ENCODE data around the gene AUNIP. TPM values are rescaled to one million over a fixed set of nuclear protein-coding genes. Genes with fewer than 3 reads are reported as not detected.

AUNIP gene
- polyA plus RNA-seq, 2 of the 4 experiments (the other 2 are of a cell fraction), result 6.5 to 8.4 TPM

DNA sequence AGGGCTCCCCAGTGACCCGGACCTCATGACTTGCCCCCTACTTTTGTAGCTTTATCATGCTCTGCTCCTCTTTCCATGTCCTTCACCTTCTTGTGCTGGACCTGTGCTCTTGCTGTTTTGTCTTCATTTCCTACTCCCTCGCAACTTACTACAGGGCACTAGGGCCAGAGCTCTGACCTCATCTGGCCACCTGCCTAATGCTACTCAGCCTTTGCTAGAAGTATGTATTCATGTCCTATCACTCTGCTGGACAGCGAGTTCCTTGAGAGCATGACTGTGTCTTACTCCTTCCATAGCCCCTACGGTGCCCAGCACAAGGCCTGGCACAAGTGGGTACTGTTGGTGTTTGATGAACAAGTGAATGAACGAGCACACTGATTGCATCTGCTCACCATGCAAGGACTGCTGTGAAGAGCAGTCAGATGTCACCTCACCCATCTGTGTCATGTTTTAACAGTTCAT lies 37.6 kb downstream of the AUNIP start:
- Histone ChIP-seq H3K9me3 (no peaks in the 10 kb centered on the region), H3K4me1 (peaks cover 18% of the 10 kb centered on the region), H3K4me3 (no peak overlapping the region), H3K4me2 (peak overlapping the region; percentile 83), H3K27ac (no peak overlapping the region)
- CTCF ChIA-PET, result interaction anchor here (1.1 to 1.4 kb wide), 3 partner anchors 11 to 26 kb away, joined by 3 to 5 read pairs (median 4); no protein-coding TSS in a partner anchor
- POLR2A ChIA-PET, result no interaction called here
- DNase-seq (ENCODE audit: low read depth in 1 of 2, low spot score in 1 of 2) (no peak), FAIRE-seq (no peak), ATAC-seq (no peak)
- no peak for TF ChIP-seq GATA3 (IDR thresholded peaks at IDR 0.05; ENCODE audit: borderline replicate concordance)
- no peak for TF ChIP-seq RCOR1 (IDR thresholded peaks at IDR 0.05; ENCODE audit: low read depth, low read length)
- TF ChIP-seq CEBPB (IDR thresholded peaks at IDR 0.05), result no peak
- TF ChIP-seq SREBF2 (IDR thresholded peaks at IDR 0.05), result no peak
- TF ChIP-seq, protein P1, sequence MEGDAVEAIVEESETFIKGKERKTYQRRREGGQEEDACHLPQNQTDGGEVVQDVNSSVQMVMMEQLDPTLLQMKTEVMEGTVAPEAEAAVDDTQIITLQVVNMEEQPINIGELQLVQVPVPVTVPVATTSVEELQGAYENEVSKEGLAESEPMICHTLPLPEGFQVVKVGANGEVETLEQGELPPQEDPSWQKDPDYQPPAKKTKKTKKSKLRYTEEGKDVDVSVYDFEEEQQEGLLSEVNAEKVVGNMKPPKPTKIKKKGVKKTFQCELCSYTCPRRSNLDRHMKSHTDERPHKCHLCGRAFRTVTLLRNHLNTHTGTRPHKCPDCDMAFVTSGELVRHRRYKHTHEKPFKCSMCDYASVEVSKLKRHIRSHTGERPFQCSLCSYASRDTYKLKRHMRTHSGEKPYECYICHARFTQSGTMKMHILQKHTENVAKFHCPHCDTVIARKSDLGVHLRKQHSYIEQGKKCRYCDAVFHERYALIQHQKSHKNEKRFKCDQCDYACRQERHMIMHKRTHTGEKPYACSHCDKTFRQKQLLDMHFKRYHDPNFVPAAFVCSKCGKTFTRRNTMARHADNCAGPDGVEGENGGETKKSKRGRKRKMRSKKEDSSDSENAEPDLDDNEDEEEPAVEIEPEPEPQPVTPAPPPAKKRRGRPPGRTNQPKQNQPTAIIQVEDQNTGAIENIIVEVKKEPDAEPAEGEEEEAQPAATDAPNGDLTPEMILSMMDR (IDR thresholded peaks at IDR 0.05), result no peak
- TF ChIP-seq MAFK (IDR thresholded peaks at IDR 0.05; ENCODE audit: partially characterized antibody), result no peak
- no peak for TF ChIP-seq NPAS2 (CRISPR knock-in tag; IDR thresholded peaks at IDR 0.05; ENCODE audit: borderline replicate concordance)
- TF ChIP-seq ESRRA (IDR thresholded peaks at IDR 0.05; ENCODE audit: borderline replicate concordance, low read length), result no peak
- TF ChIP-seq EP300 (IDR thresholded peaks at IDR 0.05), result no peak
- TF ChIP-seq, protein P2, sequence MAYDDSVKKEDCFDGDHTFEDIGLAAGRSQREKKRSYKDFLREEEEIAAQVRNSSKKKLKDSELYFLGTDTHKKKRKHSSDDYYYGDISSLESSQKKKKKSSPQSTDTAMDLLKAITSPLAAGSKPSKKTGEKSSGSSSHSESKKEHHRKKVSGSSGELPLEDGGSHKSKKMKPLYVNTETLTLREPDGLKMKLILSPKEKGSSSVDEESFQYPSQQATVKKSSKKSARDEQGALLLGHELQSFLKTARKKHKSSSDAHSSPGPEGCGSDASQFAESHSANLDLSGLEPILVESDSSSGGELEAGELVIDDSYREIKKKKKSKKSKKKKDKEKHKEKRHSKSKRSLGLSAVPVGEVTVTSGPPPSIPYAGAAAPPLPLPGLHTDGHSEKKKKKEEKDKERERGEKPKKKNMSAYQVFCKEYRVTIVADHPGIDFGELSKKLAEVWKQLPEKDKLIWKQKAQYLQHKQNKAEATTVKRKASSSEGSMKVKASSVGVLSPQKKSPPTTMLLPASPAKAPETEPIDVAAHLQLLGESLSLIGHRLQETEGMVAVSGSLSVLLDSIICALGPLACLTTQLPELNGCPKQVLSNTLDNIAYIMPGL (CRISPR knock-in tag; IDR thresholded peaks at IDR 0.05; ENCODE audit: borderline replicate concordance), result no peak
- TF ChIP-seq SMC3 (IDR thresholded peaks at IDR 0.05), result no peak
- no peak for TF ChIP-seq USF2 (IDR thresholded peaks at IDR 0.05)
- no peak for TF ChIP-seq PHF8 (IDR thresholded peaks at IDR 0.05; ENCODE audit: borderline replicate concordance, low read depth)
- no peak for TF ChIP-seq NR3C1 (IDR thresholded peaks at IDR 0.05)
- no peak for TF ChIP-seq NFE2L2 (conservative IDR thresholded peaks at IDR 0.05; ENCODE audit: low read length)
- TF ChIP-seq KDM5A (IDR thresholded peaks at IDR 0.05), result no peak
- TF ChIP-seq JUN (IDR thresholded peaks at IDR 0.05), result no peak
- WGBS (ENCODE audit: missing lambda C conversion rate), result 86% methylated on average over 5 of the region's 5 CpGs

DNA sequence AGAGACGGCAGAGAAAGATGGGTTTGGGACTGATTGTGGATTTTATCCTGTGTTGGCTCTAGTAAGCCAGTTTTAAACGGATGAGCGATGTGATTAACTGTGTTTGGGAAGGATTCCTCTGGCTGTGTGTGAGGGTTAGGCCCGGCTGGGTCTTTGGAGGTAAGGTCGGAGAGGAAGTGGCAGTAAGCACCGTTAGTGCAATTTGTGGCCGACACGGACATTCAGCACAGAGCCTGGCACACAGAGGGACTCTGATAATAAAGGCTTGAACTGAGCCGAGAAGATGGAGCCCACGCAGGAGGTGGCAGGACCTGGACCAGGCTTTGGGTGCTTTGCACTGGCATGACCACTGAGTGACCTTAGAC lies 38.2 kb downstream of the AUNIP start:
- POLR2A ChIA-PET, result no interaction called here
- CTCF ChIA-PET, result interaction anchor here (1.0 to 1.3 kb wide), 2 partner anchors 10 to 25 kb away, joined by 3 to 4 read pairs; no protein-coding TSS in a partner anchor

More for the DNA sequence above, 38.2 kb downstream of the AUNIP start:
- Histone ChIP-seq H3K4me1 (peaks cover 18% of the 10 kb centered on the region), H3K9me3 (no peaks in the 10 kb centered on the region), H3K4me2 (peak overlapping the region; percentile 83), H3K27ac (peak overlapping the region in 1 of 2 experiments; percentile 89; a peak in 3 of 6 replicates), H3K4me3 (peak overlapping the region; percentile 81)
- no peak for DNase-seq (ENCODE audit: low read depth in 1 of 2, low spot score in 1 of 2)
- ATAC-seq, result no peak
- 73% methylated on average over 9 of the region's 10 CpGs for WGBS (ENCODE audit: missing lambda C conversion rate)
- no peak for TF ChIP-seq MYC (IDR thresholded peaks at IDR 0.05; ENCODE audit: borderline replicate concordance, low read length)
- TF ChIP-seq, protein P3, sequence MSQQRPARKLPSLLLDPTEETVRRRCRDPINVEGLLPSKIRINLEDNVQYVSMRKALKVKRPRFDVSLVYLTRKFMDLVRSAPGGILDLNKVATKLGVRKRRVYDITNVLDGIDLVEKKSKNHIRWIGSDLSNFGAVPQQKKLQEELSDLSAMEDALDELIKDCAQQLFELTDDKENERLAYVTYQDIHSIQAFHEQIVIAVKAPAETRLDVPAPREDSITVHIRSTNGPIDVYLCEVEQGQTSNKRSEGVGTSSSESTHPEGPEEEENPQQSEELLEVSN (IDR thresholded peaks at IDR 0.05; ENCODE audit: borderline replicate concordance, low read depth), result no peak
- no peak for FAIRE-seq

Data from A549 (cell line).